ENCODE measurements around the gene FARP1.

The FARP1 gene

DNA sequence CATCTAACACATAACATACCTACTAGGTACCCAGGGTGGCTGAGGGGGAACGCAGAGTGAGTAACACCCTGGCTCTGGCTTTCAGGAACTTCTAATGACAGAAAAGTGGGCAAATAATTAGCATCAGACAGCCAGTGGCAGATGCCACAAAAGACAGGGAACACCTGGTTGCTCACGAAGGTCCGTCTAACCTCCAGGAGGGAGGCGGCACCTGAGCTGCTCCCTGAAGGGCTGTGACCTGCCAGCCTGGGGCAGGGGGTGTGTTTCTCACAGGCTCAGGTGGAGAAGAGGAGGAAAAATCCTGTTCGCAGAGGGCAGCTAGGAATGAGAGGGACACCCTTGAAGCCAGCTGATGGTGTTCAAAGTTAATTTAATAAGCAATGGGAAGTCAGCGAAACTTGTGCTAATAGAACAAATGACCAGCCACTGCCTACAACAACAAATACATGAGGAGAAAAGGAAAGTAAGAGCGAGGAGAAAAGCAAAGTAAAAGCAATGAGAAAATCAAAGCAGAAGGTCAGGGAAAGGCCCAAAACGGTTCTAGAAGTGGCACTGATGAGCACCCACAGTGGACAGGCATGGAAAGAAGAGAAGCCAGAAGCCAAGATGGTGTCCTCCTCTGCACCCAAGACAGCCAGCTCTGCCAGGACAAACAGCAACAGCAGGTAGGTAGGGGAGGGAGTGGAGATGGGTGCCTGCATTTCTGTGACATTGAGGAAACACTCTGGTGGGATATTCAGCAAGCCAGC, 346.7 kb downstream of the FARP1 start:
- no peak for DNase-seq

DNA sequence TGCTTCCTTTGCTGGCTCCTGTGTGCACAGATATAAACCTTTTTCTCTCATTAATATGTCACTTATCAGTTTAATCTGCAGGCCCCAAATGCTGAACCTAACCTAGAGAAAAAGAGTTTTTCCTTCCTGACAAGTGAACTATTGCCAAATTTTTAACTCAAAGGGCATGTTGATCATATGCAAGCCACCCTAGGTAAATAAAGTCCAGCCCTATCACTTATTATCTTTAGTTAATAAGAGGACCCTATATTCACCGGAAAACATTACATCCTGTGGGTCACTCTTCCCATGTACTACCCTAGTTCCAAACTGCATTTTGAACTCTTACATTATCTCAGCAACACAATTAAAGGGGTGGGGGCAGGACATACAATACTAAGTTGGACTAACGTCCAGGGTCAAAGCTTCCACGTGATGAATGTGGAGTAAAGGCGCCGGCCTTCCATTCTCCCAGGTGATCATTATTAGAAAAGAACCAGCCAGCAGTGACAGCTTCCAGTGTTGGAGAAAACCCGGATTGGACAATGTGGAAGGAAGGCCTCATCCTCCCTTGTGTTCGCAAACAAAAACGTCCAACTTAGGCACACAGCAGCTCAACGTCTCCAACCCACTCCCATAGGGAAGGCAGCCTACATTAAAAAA, 347.4 kb downstream of the FARP1 start:
- DNase-seq: no peak

DNA sequence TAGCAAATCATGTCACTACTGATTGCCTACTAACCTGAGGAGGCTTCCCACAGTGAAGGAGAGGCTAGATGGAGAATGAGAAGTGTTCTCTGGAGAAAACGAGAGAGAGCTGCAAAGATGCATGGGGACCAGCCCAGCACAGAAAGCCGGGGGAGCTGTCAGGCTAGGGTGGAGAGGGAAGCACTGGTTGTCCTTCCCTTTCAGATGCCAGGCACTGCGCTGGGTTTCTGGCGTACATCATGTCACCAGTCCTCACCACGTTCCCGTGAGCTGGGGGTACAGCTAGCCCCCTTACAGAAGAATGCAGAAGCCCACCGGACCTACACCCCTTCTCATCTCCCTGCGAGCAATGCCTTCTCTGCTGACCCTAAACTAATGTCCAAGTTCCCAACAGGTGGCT, 348.0 kb downstream of the FARP1 start:
- DNase-seq: no peak

DNA sequence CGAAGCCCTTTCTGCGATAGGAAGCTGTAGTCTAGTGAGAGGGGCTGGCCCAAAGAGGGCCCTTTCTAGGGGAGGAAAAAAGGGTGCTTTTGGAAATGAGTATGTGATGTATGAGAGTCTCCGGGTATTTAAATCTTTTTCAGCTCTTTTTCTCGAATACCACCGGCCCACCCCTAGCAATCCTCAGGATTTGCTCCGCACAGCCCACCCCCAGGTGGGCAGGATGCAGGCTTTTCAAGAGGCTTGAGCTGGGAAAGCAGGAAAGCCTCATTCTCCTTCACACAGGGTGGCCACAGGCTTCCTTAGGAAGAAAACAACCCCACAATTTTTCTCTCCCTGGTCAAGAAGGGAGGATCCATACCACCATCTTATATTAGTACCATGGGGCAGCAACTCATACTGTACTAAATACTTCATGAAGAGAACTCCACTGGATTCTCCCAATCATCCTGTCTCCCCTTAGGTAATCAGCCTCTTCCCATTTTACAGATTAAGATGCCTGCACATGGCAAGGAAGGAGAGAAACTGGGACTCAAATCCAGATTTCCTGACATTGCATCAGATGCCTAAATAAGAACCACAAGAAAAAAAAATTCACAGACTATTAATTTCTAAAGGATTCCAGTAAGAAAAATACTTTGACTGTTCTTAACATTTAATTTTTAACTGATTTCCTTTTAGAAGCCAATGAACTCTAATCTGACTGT, 349.6 kb downstream of the FARP1 start:
- DNase-seq: no peak

DNA sequence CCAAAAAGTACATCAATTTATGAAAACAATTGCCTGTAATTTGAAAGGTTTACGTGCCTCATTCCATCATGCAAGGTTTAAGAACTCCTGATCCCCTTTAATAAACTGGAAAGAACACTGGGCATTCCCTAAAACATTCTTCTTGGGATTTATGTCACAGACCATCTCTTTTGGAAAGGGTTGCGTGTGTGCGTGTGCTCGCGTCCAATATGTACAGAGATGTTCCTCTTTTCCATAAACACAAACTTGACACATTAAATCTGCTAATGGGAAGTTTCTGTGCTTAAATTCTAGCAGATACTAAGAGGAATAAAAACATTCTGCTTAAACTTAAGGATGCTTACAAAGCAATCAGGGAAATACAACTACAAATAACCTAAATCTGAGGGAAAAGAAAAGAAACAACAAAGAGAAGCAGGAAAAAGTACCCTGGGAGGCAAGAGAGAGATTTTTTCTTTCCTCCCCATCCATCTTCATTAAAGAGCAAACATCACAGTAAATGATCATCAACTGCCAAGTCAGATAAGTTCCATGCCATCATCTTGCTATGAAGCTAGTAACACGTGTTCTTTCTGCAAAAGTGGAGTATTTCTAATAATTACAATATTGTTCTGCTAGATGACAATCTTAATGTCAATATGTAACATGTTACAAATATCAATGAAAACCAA, 350.3 kb downstream of the FARP1 start:
- no peak for DNase-seq

DNA sequence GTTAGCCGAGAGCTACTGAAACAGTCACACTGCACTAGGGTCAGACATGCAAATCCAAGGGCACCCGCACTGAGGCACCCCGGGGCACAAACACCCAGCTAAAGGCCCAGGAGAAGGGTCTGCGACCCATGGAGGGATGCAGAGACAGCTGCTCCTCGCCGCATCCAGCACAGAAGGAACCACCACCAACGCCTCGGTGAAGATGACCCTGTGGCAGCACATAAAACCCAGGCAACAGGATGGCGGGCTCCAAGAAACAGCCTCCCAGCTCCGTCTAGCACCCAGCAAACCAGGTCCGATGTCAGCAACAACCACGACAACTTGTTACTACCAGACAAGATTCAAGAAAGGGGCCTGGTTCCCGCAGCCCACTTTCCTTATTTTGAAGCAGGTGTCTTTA, 351.9 kb downstream of the FARP1 start:
- no peak for DNase-seq

DNA sequence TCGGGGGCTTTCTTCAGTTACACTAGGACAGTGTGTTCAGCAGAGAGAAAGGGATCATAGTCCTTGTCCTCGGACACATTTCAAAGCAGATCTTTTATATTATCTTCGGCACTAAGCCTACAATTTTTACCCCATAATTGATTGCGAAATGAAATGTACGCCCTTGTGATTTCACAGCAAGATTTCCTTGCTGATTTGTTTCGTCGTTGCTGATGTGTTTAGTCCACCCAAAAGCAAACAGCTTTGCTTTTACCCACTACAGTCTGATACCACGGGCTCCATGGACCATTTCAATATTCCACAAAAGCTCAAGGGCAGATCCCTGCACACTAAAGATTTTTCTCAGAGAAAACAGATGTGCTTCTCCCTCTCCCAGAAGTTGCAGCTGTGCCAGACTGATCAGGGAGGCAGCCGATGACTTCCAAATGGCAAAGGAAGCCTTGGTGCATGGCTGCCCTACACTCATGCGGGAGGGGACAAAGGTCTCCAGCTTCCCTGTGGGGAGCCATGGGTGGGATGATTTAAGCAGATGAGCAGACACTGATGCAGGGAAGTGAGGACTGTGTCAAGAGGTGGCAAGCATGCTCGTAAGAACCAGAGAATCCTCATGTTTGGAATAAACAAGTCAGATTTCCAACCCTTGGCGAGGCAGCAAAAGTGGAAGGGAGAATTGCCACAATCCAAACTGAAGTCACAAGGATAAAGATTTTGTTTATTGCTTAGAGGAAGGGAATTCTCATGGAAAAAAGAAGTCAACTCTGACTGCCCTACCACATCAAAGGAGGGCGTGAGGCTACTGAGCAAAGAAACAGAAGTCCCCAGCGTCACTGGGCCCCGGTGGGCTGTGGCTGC, 353.0 kb downstream of the FARP1 start:
- DNase-seq: no peak

DNA sequence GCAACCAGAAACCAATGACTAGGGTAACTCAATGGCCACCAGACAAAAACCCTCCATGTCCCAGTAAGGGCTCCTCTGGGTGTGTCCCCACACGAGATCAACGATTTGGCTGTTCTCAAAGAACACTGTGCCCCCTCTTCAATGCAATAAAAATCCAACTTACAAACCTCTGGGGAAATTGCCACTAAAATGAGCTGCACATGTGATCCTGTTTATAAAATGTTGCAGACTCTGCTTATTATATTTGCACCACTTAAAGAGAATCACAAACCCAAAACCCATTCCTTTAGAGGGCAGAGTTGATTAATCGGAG, 353.5 kb downstream of the FARP1 start:
- DNase-seq: no peak

DNA sequence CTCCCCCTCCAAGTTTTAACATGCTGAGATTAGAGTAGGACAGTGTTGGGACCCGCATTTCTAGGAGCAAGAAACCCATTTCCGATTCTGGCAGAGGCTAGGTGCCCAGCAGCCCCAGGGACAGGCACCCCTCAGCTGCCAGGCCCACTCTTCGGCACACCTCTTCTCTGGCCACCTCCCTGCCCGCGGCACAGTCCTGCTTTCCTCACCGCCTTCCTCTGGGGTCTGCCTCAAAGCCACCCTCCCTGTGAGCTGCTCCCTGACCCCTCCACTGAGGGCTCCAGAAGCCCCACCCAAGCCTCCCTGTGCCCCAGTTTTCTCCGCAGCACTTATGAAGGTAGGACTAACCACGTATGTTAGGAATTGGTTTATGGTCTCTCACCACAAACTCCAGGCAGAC, 354.1 kb downstream of the FARP1 start:
- no peak for DNase-seq

DNA sequence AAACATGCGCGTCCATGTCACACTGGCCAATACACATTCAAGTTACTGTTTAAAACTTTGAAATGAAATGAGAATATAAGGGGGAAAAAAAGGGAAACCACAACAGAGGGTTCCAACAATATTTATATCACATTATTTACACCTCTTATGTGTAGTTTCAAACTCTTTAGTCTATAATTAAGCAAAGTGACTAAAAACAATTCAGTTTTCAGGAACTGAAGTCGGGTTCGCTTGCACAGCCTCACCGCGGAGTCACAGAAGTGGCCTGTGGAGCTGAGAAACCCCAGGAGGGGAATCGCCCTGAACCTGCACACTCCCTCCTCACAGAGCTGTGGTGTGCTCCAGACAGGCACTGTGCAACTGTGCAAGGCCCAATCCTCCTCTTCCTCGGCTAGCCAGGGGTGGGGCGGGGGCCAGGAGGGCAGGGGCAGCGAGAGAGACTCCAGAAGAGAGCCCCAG, 358.1 kb downstream of the FARP1 start:
- no peak for DNase-seq

DNA sequence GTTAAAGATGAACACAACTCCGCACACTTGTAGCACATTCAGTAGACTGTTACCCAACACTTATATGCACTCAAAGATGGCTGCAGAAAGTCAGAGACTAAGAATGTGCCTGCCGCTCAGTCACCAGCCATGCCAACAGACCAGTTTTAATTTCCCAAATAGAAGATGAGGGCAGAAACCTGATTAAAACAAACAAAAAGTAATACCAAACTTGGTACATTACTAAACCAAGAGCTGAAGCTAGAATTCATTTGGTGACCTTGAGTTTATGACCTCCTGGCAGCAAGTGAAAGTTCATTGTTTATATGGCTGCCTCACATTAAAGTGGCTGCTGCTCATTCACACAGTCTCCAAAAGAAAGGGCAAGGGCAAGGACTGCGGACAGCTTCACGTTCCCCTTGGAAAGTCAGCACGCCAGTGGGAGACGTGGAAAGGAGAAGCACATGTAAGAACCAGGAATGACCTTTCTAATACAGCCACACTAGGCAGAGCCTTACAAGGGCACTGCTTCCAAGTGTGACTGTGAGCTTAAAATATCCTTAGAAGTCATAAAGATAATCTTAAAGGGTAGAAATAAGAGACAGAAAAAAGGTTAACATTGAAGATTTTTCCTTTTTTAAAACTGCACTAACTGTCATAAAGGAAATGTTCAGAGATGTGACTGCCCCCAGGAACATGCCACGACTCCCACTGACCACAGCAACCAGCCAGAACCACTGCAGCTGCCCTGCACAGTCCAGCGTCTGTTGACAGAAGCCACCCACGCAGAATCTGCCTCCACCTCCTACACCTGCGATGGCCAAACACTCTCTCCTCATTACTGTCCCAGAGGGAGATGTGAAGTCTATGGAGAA, 360.5 kb downstream of the FARP1 start:
- no peak for DNase-seq

DNA sequence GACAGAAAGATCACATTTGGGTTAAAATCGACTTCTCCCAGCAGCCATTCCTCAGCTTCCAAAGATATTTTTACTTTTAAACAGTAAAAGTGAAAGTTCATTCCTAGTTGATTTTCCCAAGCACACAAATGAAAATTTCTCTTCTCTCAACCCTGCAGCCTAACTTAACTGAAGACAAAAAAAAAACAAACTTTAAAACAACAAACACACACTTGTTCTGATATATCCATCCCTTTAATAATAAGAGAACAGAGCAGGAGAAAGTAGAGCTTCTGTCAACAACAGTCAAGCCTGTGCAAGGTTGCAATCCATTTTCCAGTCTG, 361.1 kb downstream of the FARP1 start:
- no peak for DNase-seq

DNA sequence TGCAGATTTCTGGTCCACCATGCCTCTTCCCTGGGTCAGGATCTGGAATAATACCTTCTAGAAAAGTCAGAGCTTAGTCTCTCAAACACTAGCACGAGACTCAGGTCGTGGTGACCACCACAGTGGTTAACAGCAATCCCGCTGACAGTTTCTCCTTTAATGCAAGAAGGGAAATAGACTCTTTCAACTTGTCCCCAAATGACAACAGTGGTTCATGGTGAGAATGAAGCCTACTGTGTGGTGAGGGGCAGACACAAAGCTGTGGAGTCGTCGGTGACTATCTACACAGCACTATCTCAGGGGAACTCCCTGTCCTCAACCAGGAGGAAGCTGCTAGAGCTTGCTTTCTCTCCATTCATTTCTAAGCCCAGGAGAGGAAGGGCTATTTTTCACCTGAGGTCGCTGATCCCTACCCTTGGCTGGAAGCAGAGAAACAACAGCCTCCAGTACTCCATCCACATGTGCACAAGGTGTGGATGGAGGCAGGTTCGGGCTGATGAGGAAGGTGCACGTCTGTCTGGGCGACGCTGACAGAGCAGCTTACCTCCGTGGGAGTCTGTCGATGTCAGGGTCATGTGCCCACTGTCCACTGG, 361.6 kb downstream of the FARP1 start:
- DNase-seq: no peak
